ENCODE data around the gene JSRP1. TPM values are rescaled to one million over a fixed set of nuclear protein-coding genes. Genes with fewer than 3 reads are reported as not detected.

Gene JSRP1, protein sequence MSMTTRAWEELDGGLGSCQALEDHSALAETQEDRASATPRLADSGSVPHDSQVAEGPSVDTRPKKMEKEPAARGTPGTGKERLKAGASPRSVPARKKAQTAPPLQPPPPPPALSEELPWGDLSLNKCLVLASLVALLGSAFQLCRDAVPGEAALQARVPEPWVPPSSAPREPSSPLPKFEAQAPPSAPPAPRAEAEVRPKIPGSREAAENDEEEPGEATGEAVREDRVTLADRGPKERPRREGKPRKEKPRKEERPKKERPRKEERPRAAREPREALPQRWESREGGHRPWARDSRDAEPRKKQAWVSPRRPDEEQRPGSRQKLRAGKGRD
- 0.18 to 0.90 TPM (median 0.75 TPM) in 5 replicates for total RNA-seq (2022; extraction: Qiagen RNA extraction)

DNA sequence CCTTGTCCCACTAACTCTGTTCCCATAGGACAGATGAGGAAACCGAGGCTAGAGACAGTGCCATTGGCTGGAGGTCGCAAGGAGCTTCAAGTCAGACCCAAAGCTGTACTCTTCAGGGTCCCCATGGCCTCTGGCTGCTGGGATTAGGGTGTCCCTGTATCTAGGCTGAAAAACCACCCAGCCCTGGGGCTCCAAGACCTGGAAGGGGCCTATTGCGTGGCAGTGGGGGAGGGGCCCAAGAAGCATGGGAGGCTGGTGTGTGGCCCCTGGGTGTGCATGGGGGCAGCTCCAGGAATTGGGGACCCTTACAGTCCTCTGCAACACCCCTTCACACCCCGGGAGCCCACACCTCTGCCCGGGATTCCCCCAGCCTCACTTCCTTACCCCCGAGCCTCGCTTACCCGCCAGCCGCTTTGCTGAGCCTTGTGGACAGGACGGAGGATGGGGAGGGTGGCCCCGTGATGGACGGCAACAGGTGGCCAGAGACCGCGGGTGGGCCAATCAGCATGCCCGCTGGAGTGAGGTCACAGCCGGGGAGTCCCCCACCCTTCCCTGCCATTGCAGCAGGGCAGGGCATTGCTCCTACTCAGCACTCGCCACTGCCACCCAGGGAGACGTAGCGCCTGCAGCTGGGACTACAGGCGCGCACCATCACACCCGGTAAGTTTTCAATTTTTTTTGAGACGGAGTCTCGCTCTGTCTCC is at the start of gene JSRP1:
Gene JSRP1 (minus strand): TSS at position 436 of the 704 bp plus-strand sequence. CDS start 1,103 bp downstream, outside the sequence.

DNA sequence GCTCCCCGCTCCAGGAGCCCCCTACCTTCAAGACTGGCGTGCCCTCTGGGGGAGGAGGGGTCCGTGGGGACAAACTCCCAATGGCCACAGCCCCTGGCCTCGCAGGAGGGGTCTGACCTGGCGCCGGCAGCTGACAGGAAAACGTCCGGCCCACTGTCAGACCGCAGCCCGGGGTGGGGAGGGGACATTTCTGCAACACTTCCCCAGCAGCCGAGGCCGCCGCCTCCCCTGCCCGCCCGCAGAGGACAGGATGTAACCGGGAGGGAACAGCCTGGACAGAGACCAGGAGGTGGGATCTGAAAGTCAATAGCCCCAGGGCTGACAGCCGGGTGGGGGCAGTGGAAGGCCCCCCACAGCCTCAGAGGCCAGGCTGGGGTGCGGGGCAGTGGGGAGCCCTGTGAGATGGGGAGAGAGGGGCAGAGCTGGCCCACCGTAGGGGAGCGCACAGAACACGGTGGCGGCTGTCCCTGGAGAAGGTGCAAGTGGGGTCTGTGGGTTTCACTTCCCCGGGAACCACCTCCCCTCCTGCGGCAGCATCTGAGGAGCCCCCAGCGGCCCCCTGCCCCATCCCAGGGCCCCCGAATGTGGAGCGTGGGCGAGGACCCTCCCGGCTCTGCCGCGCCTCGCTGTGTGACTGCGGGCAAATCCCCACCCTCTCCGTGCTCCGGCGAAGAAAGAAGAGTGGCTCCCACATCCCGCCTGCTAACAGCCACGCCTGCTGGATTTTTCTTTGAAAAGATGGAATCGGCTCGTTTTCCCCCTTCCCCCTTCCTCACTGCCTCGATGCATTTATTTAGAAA is 26.0 kb upstream of the JSRP1 start, which contains the start of gene PEAK3:
Gene PEAK3 (minus strand): TSS at position 114 of the 800 bp plus-strand sequence. CDS start 1,244 bp downstream, outside the sequence.

DNA sequence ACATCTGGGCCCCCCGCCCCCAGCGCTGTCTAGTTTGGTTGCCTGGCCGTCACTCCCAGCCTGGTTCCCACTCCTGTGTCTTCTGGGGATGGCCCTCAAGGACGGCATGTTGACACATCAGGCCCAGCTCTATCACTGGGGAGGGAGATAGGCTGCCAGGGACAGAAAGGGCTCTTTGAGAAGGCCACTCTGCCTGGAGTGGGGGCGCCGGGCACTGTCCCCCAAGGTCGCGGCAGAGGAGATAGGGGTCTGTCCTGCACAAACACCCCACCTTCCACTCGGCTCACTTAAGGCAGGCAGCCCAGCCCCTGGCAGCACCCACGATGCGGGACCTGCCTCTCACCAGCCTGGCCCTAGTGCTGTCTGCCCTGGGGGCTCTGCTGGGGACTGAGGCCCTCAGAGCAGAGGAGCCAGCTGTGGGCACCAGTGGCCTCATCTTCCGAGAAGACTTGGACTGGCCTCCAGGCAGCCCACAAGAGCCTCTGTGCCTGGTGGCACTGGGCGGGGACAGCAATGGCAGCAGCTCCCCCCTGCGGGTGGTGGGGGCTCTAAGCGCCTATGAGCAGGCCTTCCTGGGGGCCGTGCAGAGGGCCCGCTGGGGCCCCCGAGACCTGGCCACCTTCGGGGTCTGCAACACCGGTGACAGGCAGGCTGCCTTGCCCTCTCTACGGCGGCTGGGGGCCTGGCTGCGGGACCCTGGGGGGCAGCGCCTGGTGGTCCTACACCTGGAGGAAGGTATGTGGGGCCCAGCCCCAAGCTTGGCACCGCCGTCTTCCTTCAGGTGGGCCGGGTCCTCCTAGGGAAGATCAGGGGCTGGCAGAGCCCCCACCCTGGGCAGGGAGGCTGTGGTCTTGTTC is 7.0 kb downstream of the JSRP1 start, which contains the start of gene AMH:
Gene AMH (plus strand): TSS at position 314 of the 857 bp plus-strand sequence. CDS start 10 bp downstream, at position 324.

DNA sequence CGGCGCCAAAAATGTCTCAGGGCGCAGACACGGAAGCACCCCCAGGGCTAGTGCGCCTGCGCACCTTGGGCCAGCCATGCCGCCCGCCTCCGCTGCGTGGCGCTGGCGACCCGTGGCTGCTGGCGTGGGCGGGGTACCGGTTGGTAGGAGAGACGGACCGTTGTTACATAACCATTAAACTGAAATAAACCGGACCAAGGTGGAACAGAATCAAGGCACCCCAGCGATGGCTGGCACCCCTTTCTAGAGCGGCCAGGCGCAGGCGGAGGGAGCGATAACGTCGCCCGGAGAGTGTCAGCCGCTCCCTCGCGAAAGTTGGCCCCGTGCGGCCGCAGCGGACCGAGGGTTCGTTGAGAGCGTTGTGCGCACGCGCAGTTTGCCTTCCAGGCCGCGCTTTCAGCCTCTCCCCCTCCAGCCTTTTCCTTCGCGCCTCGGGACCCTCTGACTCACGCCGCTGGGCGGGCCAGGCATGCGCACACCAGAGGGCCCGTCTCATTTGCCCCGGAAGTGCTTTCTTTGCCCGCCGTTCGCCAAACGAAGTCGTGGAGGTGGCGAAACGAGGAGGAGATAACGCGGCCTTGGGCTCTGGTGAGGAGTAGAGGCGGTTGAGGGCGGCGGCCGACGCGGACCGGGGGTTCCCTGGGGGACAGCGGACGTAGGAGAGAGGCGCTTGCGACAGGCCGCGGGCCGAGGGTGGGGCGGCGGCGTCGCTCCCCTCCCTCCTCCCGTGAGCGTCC is 19.7 kb downstream of the JSRP1 start, which contains the start of the genes PLEKHJ1 and SF3A2:
Gene PLEKHJ1 (minus strand): TSS at position 16 of the 737 bp plus-strand sequence. CDS start 81 bp downstream, outside the sequence.
Gene SF3A2 (plus strand): TSS at position 511 of the 737 bp plus-strand sequence. CDS start 6,595 bp downstream, outside the sequence.

Other genes with a start within 250 kb of the JSRP1 start
- 35.7 to 46.5 TPM (median 41.7 TPM) in 5 replicates for gene BTBD2, start 240.7 kb downstream of the JSRP1 start, total RNA-seq (2022; extraction: Qiagen RNA extraction)
- 52.0 to 74.0 TPM (median 72.3 TPM) in 5 replicates for gene MKNK2, start 205.2 kb downstream of the JSRP1 start, total RNA-seq (2022; extraction: Qiagen RNA extraction)
- 13.6 to 17.6 TPM (median 13.7 TPM) in 5 replicates for gene MOB3A, start 160.1 kb downstream of the JSRP1 start, total RNA-seq (2022; extraction: Qiagen RNA extraction)
- 0.36 to 0.90 TPM (median 0.56 TPM) in 5 replicates for gene IZUMO4, start 159.5 kb downstream of the JSRP1 start, total RNA-seq (2022; extraction: Qiagen RNA extraction)
- 70.5 to 85.8 TPM (median 77.8 TPM) in 5 replicates for gene AP3D1, start 104.9 kb downstream of the JSRP1 start, total RNA-seq (2022; extraction: Qiagen RNA extraction)
- 11.3 to 16.1 TPM (median 14.8 TPM) in 5 replicates for gene DOT1L, start 92.5 kb downstream of the JSRP1 start, total RNA-seq (2022; extraction: Qiagen RNA extraction)
- 42.8 to 59.8 TPM (median 56.8 TPM) in 5 replicates for gene PLEKHJ1, start 20.1 kb downstream of the JSRP1 start, total RNA-seq (2022; extraction: Qiagen RNA extraction)
- gene SF3A2, start 19.6 kb downstream of the JSRP1 start, total RNA-seq (2022; extraction: Qiagen RNA extraction), result 64.6 to 72.8 TPM (median 68.5 TPM) in 5 replicates
- 8.0 to 17.1 TPM (median 14.7 TPM) in 5 replicates for gene AMH, start 7.1 kb downstream of the JSRP1 start, total RNA-seq (2022; extraction: Qiagen RNA extraction)
- gene PEAK3, start 25.8 kb upstream of the JSRP1 start, total RNA-seq (2022; extraction: Qiagen RNA extraction), result 0.09 to 0.18 TPM (median 0.14 TPM) in 5 replicates
- 0.05 to 0.07 TPM in 2 of 5 replicates, not detected in the others for gene LINGO3, start 51.7 kb upstream of the JSRP1 start, total RNA-seq (2022; extraction: Qiagen RNA extraction)
- 123 to 163 TPM (median 155 TPM) in 5 replicates for gene LSM7, start 72.2 kb upstream of the JSRP1 start, total RNA-seq (2022; extraction: Qiagen RNA extraction)
- 16.0 to 21.2 TPM (median 18.6 TPM) in 5 replicates for gene SPPL2B, start 72.3 kb upstream of the JSRP1 start, total RNA-seq (2022; extraction: Qiagen RNA extraction)
- 0.03 to 0.10 TPM (median 0.07 TPM) in 4 of 5 replicates, not detected in the other for gene TMPRSS9, start 103.8 kb upstream of the JSRP1 start, total RNA-seq (2022; extraction: Qiagen RNA extraction)
- gene TIMM13, start 171.2 kb upstream of the JSRP1 start, total RNA-seq (2022; extraction: Qiagen RNA extraction), result 49.2 to 136 TPM (median 119 TPM) in 5 replicates
- gene LMNB2, start 200.5 kb upstream of the JSRP1 start, total RNA-seq (2022; extraction: Qiagen RNA extraction), result 73.2 to 82.6 TPM (median 76.0 TPM) in 5 replicates
- gene GADD45B, start 219.7 kb upstream of the JSRP1 start, total RNA-seq (2022; extraction: Qiagen RNA extraction), result 102 to 127 TPM (median 110 TPM) in 5 replicates